ENCODE results near the gene TNF. TPM values are rescaled to one million over a fixed set of nuclear protein-coding genes. Genes with fewer than 3 reads are reported as not detected.

The TNF gene
- total and polyA plus RNA-seq, 2 of the 13 experiments (the other 11 are each of a cell fraction or from before 2014, with no cell fraction given), result not detected

- no peak for TF ChIP-seq KIAA2018 (CRISPR knock-in tag; IDR thresholded peaks at IDR 0.05; ENCODE audit: borderline replicate concordance)
- peak; percentile 44 to 59; a peak in 3 of 4 replicates for TF ChIP-seq HMGXB4 (CRISPR knock-in tag; IDR thresholded peaks at IDR 0.05; ENCODE audit: borderline replicate concordance in 1 of 2, low read depth in 1 of 2)
- no peak; the same call in none of the 2 replicates for TF ChIP-seq KMT2B (CRISPR knock-in tag; IDR thresholded peaks at IDR 0.05)
- TF ChIP-seq CREB3 (CRISPR knock-in tag; IDR thresholded peaks at IDR 0.05), result no peak; the same call in 1 of the 2 replicates
- TF ChIP-seq CEBPB (IDR thresholded peaks at IDR 0.05; ENCODE audit: borderline replicate concordance, low read depth, low read length), result no peak
- TF ChIP-seq FOXK2 (IDR thresholded peaks at IDR 0.05), result no peak
- peak; percentile 68; the same call in 1 of the 2 replicates for TF ChIP-seq ZNF691 (CRISPR knock-in tag; IDR thresholded peaks at IDR 0.05; ENCODE audit: borderline replicate concordance, low read depth)
- peak; percentile 48; the same call in 1 of the 2 replicates for TF ChIP-seq YEATS4 (CRISPR knock-in tag; IDR thresholded peaks at IDR 0.05; ENCODE audit: borderline replicate concordance)
- peak; percentile 65; the same call in 1 of the 2 replicates for TF ChIP-seq KDM5B (CRISPR knock-in tag; IDR thresholded peaks at IDR 0.05; ENCODE audit: borderline replicate concordance)
- no peak for TF ChIP-seq FLYWCH1 (CRISPR knock-in tag; IDR thresholded peaks at IDR 0.05)
- TF ChIP-seq ZMAT3 (CRISPR knock-in tag; conservative IDR thresholded peaks at IDR 0.05), result peak; percentile 77
- peak; percentile 74; the same call in 1 of the 2 replicates for TF ChIP-seq ZNF160 (CRISPR knock-in tag; IDR thresholded peaks at IDR 0.05)
- TF ChIP-seq ATF7-NPFF (CRISPR knock-in tag; IDR thresholded peaks at IDR 0.05; ENCODE audit: low read depth), result no peak; the same call in 1 of the 2 replicates
- no peak for TF ChIP-seq FOXA3 (CRISPR knock-in tag; IDR thresholded peaks at IDR 0.05)
- TF ChIP-seq BRCA1 (CRISPR knock-in tag; IDR thresholded peaks at IDR 0.05), result no peak
These were observed 45.4 kb downstream of the TNF start, which contains the start of gene PRRC2A (continued) for GRCh38 chr6:31620586-31621319.
